Trophoblast cell (in vitro differentiated cells and primary cell): Measurements from ENCODE around the gene PRXL2A. TPM values are rescaled to one million over a fixed set of nuclear protein-coding genes. Genes with fewer than 3 reads are reported as not detected.
A peak's percentile ranks its signal among the peaks of the same experiment; 100 is the strongest.
"Not testable (repeated sequence)": the region's sequence is repeated elsewhere in the genome, so short reads cannot be mapped to it uniquely, and the experiment has no call there.

ENCODE experiments used
- DNase-seq, 2 donors: peaks; one replicate each; pipeline ENCODE4 v3.0.0-alpha.2; 2016
- H2AFZ ChIP-seq: 2 replicates; pipeline ENCODE4 v1.6.1; 2013; ENCODE audit warnings: low read length, moderate library complexity, mild to moderate bottlenecking; ENCODE audit not compliant: insufficient read depth, poor library complexity
- H2AK5ac ChIP-seq: 2 replicates; pipeline ENCODE4 v1.6.1; 2013; ENCODE audit warnings: mild to moderate bottlenecking, low read length
- H2BK120ac ChIP-seq: 2 replicates; pipeline ENCODE4 v1.6.1; 2013; ENCODE audit warnings: low read length, mild to moderate bottlenecking, moderate library complexity; ENCODE audit not compliant: insufficient read depth, poor library complexity
- H2BK12ac ChIP-seq: 2 replicates; pipeline ENCODE4 v1.6.1; 2013; ENCODE audit warnings: mild to moderate bottlenecking, low read length, moderate library complexity
- H2BK5ac ChIP-seq: 2 replicates; pipeline ENCODE4 v1.6.1; 2013; ENCODE audit warnings: low read length, low read depth, moderate library complexity, mild to moderate bottlenecking; ENCODE audit not compliant: poor library complexity
- H3K14ac ChIP-seq: 2 replicates; pipeline ENCODE4 v1.6.1; 2013; ENCODE audit warnings: mild to moderate bottlenecking, low read length
- H3K18ac ChIP-seq: 2 replicates; pipeline ENCODE4 v1.6.1; 2013; ENCODE audit warnings: mild to moderate bottlenecking, low read length
- H3K23ac ChIP-seq: 2 replicates; pipeline ENCODE4 v1.6.1; 2013; ENCODE audit warnings: low read length
- H3K27ac ChIP-seq: 2 replicates; pipeline ENCODE4 v1.5.1; 2013; ENCODE audit warnings: low read depth, mild to moderate bottlenecking, inconsistent platforms, low read length, moderate library complexity
- H3K27me3 ChIP-seq: 2 replicates; pipeline ENCODE4 v1.6.1; 2013; ENCODE audit warnings: inconsistent platforms, mild to moderate bottlenecking, low read length, moderate library complexity; ENCODE audit not compliant: insufficient read depth
- H3K36me3 ChIP-seq, 2 experiments: 1 replicate in 1 of 2; 2 replicates in 1 of 2; pipeline ENCODE4 v1.6.1; 2013; ENCODE audit warnings: low read length in 2 of 2, mild to moderate bottlenecking in 2 of 2, moderate library complexity in 1 of 2; ENCODE audit not compliant: insufficient read depth in 2 of 2, control insufficient read depth in 1 of 2
- H3K4ac ChIP-seq: 2 replicates; pipeline ENCODE4 v1.6.1; 2013; ENCODE audit warnings: low read depth, mild to moderate bottlenecking, low read length, moderate library complexity
- H3K4me1 ChIP-seq, 2 experiments: 1 replicate in 1 of 2; 2 replicates in 1 of 2; pipeline ENCODE4 v1.6.1; 2013; ENCODE audit warnings: low read length in 2 of 2, mild to moderate bottlenecking in 2 of 2, moderate library complexity in 1 of 2; ENCODE audit not compliant: insufficient read depth in 2 of 2, control insufficient read depth in 1 of 2
- H3K4me2 ChIP-seq: 2 replicates; pipeline ENCODE4 v1.6.1; 2013; ENCODE audit warnings: inconsistent platforms, mild to moderate bottlenecking, low read length, moderate library complexity
- H3K4me3 ChIP-seq: 2 replicates; pipeline ENCODE4 v1.5.1; 2013; ENCODE audit warnings: mild to moderate bottlenecking, low read depth, low read length, inconsistent platforms
- H3K79me1 ChIP-seq: one replicate; pipeline ENCODE4 v1.6.1; 2013; ENCODE audit warnings: low read length
- H3K79me2 ChIP-seq: 2 replicates; pipeline ENCODE4 v1.6.1; 2013; ENCODE audit warnings: low read length, mild to moderate bottlenecking; ENCODE audit not compliant: control insufficient read depth, insufficient read depth, poor library complexity
- H3K9ac ChIP-seq: 2 replicates; pipeline ENCODE4 v1.6.1; 2013; ENCODE audit warnings: mild to moderate bottlenecking, low read length
- H3K9me3 ChIP-seq: 2 replicates; pipeline ENCODE4 v1.6.1; 2013; ENCODE audit warnings: low read depth, mild to moderate bottlenecking, control low read depth, inconsistent platforms, low read length; ENCODE audit not compliant: insufficient read depth
- H4K12ac ChIP-seq: 2 replicates; pipeline ENCODE4 v1.6.1; 2013; ENCODE audit warnings: low read depth, mild to moderate bottlenecking, low read length, moderate library complexity
- H4K8ac ChIP-seq: 2 replicates; pipeline ENCODE4 v1.6.1; 2013; ENCODE audit warnings: low read depth, mild to moderate bottlenecking, low read length, moderate library complexity
- H4K91ac ChIP-seq: one replicate; pipeline ENCODE4 v1.6.1; 2013; ENCODE audit warnings: low read depth, mild to moderate bottlenecking, low read length, moderate library complexity
- WGBS: extraction: QIAGEN DNeasy Blood & Tissue Kit; methylation state at CpG from one replicate; pipeline ENCODE4 v1.1.7; 2013; ENCODE audit warnings: missing lambda C conversion rate; ENCODE audit not compliant: insufficient read length, insufficient coverage; ENCODE audit errors: extremely low coverage; 5-methylcytosine and 5-hydroxymethylcytosine counted together
- polyA plus RNA-seq: library from polyadenylated mRNA; stranded (reverse); fragments of 200-250 nt; gene quantifications from 2 replicates; pipeline ENCODE4 v1.2.3, GENCODE V29; 2013

PRXL2A gene
- polyA plus RNA-seq, result 41.6 and 43.8 TPM in 2 replicates

- DNase-seq, result peak in 1 of 2 donors; percentile 50
- Histone ChIP-seq H4K12ac (peak within 1 kb of the TSS; percentile 87), H3K36me3 (no peaks in the 10 kb centered on the region), H3K79me2 (peaks cover 5% of the 10 kb centered on the region), H2BK5ac (peak within 1 kb of the TSS; percentile 75), H2AFZ (peak within 1 kb of the TSS; percentile 95), H3K79me1 (peaks cover 11% of the 10 kb centered on the region), H2BK120ac (peak within 1 kb of the TSS; percentile 62), H3K18ac (peak within 1 kb of the TSS; percentile 98), H3K4me1 (peaks cover 22% of the 10 kb centered on the region in 2 experiments), H3K23ac (no peak within 1 kb of the TSS), H2BK12ac (peak within 1 kb of the TSS; percentile 61), H4K8ac (peak within 1 kb of the TSS; percentile 98), H3K27me3 (no peaks in the 10 kb centered on the region), H3K4me2 (peak within 1 kb of the TSS; percentile 85), H4K91ac (peak within 1 kb of the TSS; percentile 97), H3K14ac (peak within 1 kb of the TSS; percentile 95), H2AK5ac (no peak within 1 kb of the TSS), H3K4me3 (peak within 1 kb of the TSS; percentile 82), H3K9me3 (no peaks in the 10 kb centered on the region), H3K27ac (no peak within 1 kb of the TSS), H3K4ac (peak within 1 kb of the TSS; percentile 89), H3K9ac (peak within 1 kb of the TSS; percentile 84)
- no CpG with 5 or more reads among the region's 96 CpGs for WGBS
Observed at GRCh38 chr10:80408242-80409101, at the start of gene PRXL2A. Gene PRXL2A (plus strand): TSS chr10:80408551. CDS start chr10:80420468, 11,917 bp downstream.

GRCh38 chr10:80358925-80359324, 49.4 kb upstream of the PRXL2A start:
- H3K9me3 ChIP-seq, H2BK120ac ChIP-seq, H2BK5ac ChIP-seq, H2AK5ac ChIP-seq, H4K8ac ChIP-seq, H3K18ac ChIP-seq, H3K9ac ChIP-seq, H3K79me1 ChIP-seq, H3K79me2 ChIP-seq, H3K4me3 ChIP-seq, H2BK12ac ChIP-seq, H3K4ac ChIP-seq, H3K27ac ChIP-seq, H3K23ac ChIP-seq, H3K14ac ChIP-seq, H3K36me3 ChIP-seq, H3K4me2 ChIP-seq, H2AFZ ChIP-seq, DNase-seq, H3K27me3 ChIP-seq, H4K12ac ChIP-seq, H4K91ac ChIP-seq: not testable (repeated sequence)
- WGBS, result no CpG with 5 or more reads among the region's 2 CpGs
- H3K4me1 ChIP-seq, result peaks cover 5 to 12% of the 10 kb centered on the region in 2 experiments

GRCh38 chr10:80359644-80360043, 48.7 kb upstream of the PRXL2A start:
- no peak overlapping the region for H3K4me3 ChIP-seq
- no peaks in the 10 kb centered on the region for H3K9me3 ChIP-seq
- no peak overlapping the region for H2AFZ ChIP-seq
- no peak overlapping the region for H3K23ac ChIP-seq
- no peak overlapping the region for H2AK5ac ChIP-seq
- no peak overlapping the region for H4K12ac ChIP-seq
- H3K27ac ChIP-seq, result no peak overlapping the region
- H2BK120ac ChIP-seq, result no peak overlapping the region
- H3K79me2 ChIP-seq, result no peaks in the 10 kb centered on the region
- DNase-seq, result no peak
- H3K79me1 ChIP-seq, result no peaks in the 10 kb centered on the region
- WGBS, result no CpG with 5 or more reads among the region's 22 CpGs
- peaks cover 2% of the 10 kb centered on the region for H3K27me3 ChIP-seq
- H3K14ac ChIP-seq, result no peak overlapping the region
- peaks cover 5 to 12% of the 10 kb centered on the region in 2 experiments for H3K4me1 ChIP-seq
- no peak overlapping the region for H3K4me2 ChIP-seq
- H2BK12ac ChIP-seq, result no peak overlapping the region
- H3K4ac ChIP-seq, result no peak overlapping the region
- no peak overlapping the region for H4K8ac ChIP-seq
- H3K9ac ChIP-seq, result no peak overlapping the region
- H2BK5ac ChIP-seq, result no peak overlapping the region
- no peak overlapping the region for H4K91ac ChIP-seq
- no peak overlapping the region for H3K18ac ChIP-seq
- no peaks in the 10 kb centered on the region for H3K36me3 ChIP-seq

- Histone ChIP-seq H3K36me3 (no peaks in the 10 kb centered on the region), H2AK5ac (no peak overlapping the region), H3K4me2 (no peak overlapping the region), H2BK120ac (no peak overlapping the region), H2AFZ (no peak overlapping the region), H2BK5ac (no peak overlapping the region), H3K4ac (no peak overlapping the region), H3K9me3 (no peaks in the 10 kb centered on the region), H3K27ac (no peak overlapping the region), H3K18ac (no peak overlapping the region), H3K4me3 (no peak overlapping the region), H3K27me3 (no peaks in the 10 kb centered on the region), H3K79me1 (no peaks in the 10 kb centered on the region), H3K4me1 (no peaks in the 10 kb centered on the region), H4K91ac (no peak overlapping the region), H3K79me2 (no peaks in the 10 kb centered on the region), H2BK12ac (no peak overlapping the region), H4K12ac (no peak overlapping the region), H3K9ac (no peak overlapping the region), H3K14ac (no peak overlapping the region), H3K23ac (no peak overlapping the region), H4K8ac (no peak overlapping the region)
- DNase-seq, result no peak
- WGBS, result no CpG with 5 or more reads among the region's 1 CpG
Observed at GRCh38 chr10:80365510-80365909, 42.8 kb upstream of the PRXL2A start.
